Measurements from ENCODE around the gene ERGIC1.
"Not testable (repeated sequence)": the region's sequence is repeated elsewhere in the genome, so short reads cannot be mapped to it uniquely, and the experiment has no call there.

ERGIC1 gene

GRCh38 chr5:172845576-172845975 lies 11.5 kb downstream of the ERGIC1 start:
- Mint-ChIP-seq H3K27ac (no peak overlapping the region), H3K36me3 (ENCODE audit: low read depth) (peaks cover 16% of the 10 kb centered on the region), H3K4me3 (no peak overlapping the region), H3K4me1 (ENCODE audit: low read depth) (peaks cover 59% of the 10 kb centered on the region), H3K27me3 (no peaks in the 10 kb centered on the region), H3K9me3 (no peaks in the 10 kb centered on the region)

GRCh38 chr5:172846249-172846648 lies 12.2 kb downstream of the ERGIC1 start:
- Mint-ChIP-seq H3K4me1 (ENCODE audit: low read depth) (peaks cover 61% of the 10 kb centered on the region), H3K27me3 (no peaks in the 10 kb centered on the region), H3K27ac (no peak overlapping the region), H3K9me3 (no peaks in the 10 kb centered on the region), H3K4me3 (no peak overlapping the region), H3K36me3 (ENCODE audit: low read depth) (peaks cover 16% of the 10 kb centered on the region)

GRCh38 chr5:172846677-172847076 lies 12.6 kb downstream of the ERGIC1 start:
- Mint-ChIP-seq H3K27ac (no peak overlapping the region), H3K36me3 (ENCODE audit: low read depth) (peaks cover 16% of the 10 kb centered on the region), H3K27me3 (no peaks in the 10 kb centered on the region), H3K4me1 (ENCODE audit: low read depth) (peaks cover 63% of the 10 kb centered on the region), H3K9me3 (no peaks in the 10 kb centered on the region), H3K4me3 (no peak overlapping the region)

- H3K27ac Mint-ChIP-seq; H3K27me3 Mint-ChIP-seq; H3K4me3 Mint-ChIP-seq; H3K36me3 Mint-ChIP-seq (ENCODE audit: low read depth); H3K9me3 Mint-ChIP-seq: not testable (repeated sequence)
- peaks cover 69% of the 10 kb centered on the region for H3K4me1 Mint-ChIP-seq (ENCODE audit: low read depth)
Observed at GRCh38 chr5:172847584-172847983, 13.5 kb downstream of the ERGIC1 start.

- Mint-ChIP-seq H3K4me3 (no peak overlapping the region), H3K27ac (no peak overlapping the region), H3K27me3 (no peaks in the 10 kb centered on the region)
Observed at GRCh38 chr5:172848419-172848818, 14.4 kb downstream of the ERGIC1 start.

GRCh38 chr5:172849606-172850453 lies 15.8 kb downstream of the ERGIC1 start:
- no peak overlapping the region for H3K4me3 Mint-ChIP-seq
- H3K4me1 Mint-ChIP-seq (ENCODE audit: low read depth) = peaks cover 83% of the 10 kb centered on the region
- H3K36me3 Mint-ChIP-seq (ENCODE audit: low read depth) = no peaks in the 10 kb centered on the region
- H3K27me3 Mint-ChIP-seq = no peaks in the 10 kb centered on the region
- H3K27ac Mint-ChIP-seq = peak overlapping the region; percentile 6
- H3K9me3 Mint-ChIP-seq = no peaks in the 10 kb centered on the region

More at GRCh38 chr5:172848419-172848818, 14.4 kb downstream of the ERGIC1 start:
- peaks cover 1% of the 10 kb centered on the region for H3K36me3 Mint-ChIP-seq (ENCODE audit: low read depth)
- peaks cover 73% of the 10 kb centered on the region for H3K4me1 Mint-ChIP-seq (ENCODE audit: low read depth)
- H3K9me3 Mint-ChIP-seq = no peaks in the 10 kb centered on the region

GRCh38 chr5:172850454-172850797 lies 16.4 kb downstream of the ERGIC1 start:
- Mint-ChIP-seq H3K36me3 (ENCODE audit: low read depth) (no peaks in the 10 kb centered on the region), H3K9me3 (no peaks in the 10 kb centered on the region), H3K27me3 (no peaks in the 10 kb centered on the region), H3K4me3 (no peak overlapping the region), H3K27ac (no peak overlapping the region), H3K4me1 (ENCODE audit: low read depth) (peaks cover 82% of the 10 kb centered on the region)

- Mint-ChIP-seq H3K4me1 (ENCODE audit: low read depth) (peaks cover 79% of the 10 kb centered on the region), H3K27ac (peak overlapping the region; percentile 17)
- H3K4me3 Mint-ChIP-seq; H3K9me3 Mint-ChIP-seq; H3K27me3 Mint-ChIP-seq; H3K36me3 Mint-ChIP-seq (ENCODE audit: low read depth): not testable (repeated sequence)
Observed at GRCh38 chr5:172851254-172851653, 17.2 kb downstream of the ERGIC1 start.

- Mint-ChIP-seq H3K27me3 (no peaks in the 10 kb centered on the region), H3K27ac (peak overlapping the region; percentile 77), H3K9me3 (no peaks in the 10 kb centered on the region), H3K4me1 (ENCODE audit: low read depth) (peaks cover 78% of the 10 kb centered on the region), H3K4me3 (no peak overlapping the region), H3K36me3 (ENCODE audit: low read depth) (no peaks in the 10 kb centered on the region)
Observed at GRCh38 chr5:172852490-172853354, 18.7 kb downstream of the ERGIC1 start.

GRCh38 chr5:172853355-172853975 lies 19.4 kb downstream of the ERGIC1 start:
- H3K36me3 Mint-ChIP-seq (ENCODE audit: low read depth) = no peaks in the 10 kb centered on the region
- peak overlapping the region; percentile 67 for H3K27ac Mint-ChIP-seq
- no peaks in the 10 kb centered on the region for H3K9me3 Mint-ChIP-seq
- H3K4me3 Mint-ChIP-seq = no peak overlapping the region
- H3K4me1 Mint-ChIP-seq (ENCODE audit: low read depth) = peaks cover 72% of the 10 kb centered on the region
- no peaks in the 10 kb centered on the region for H3K27me3 Mint-ChIP-seq

GRCh38 chr5:172854451-172854871 lies 20.4 kb downstream of the ERGIC1 start:
- no peaks in the 10 kb centered on the region for H3K36me3 Mint-ChIP-seq (ENCODE audit: low read depth)
- no peaks in the 10 kb centered on the region for H3K9me3 Mint-ChIP-seq
- H3K4me3 Mint-ChIP-seq = no peak overlapping the region
- no peaks in the 10 kb centered on the region for H3K27me3 Mint-ChIP-seq
- H3K27ac Mint-ChIP-seq = peak overlapping the region; percentile 67
- peaks cover 66% of the 10 kb centered on the region for H3K4me1 Mint-ChIP-seq (ENCODE audit: low read depth)

GRCh38 chr5:172854971-172855370 lies 20.9 kb downstream of the ERGIC1 start:
- Mint-ChIP-seq H3K9me3 (no peaks in the 10 kb centered on the region), H3K36me3 (ENCODE audit: low read depth) (no peaks in the 10 kb centered on the region), H3K27me3 (no peaks in the 10 kb centered on the region), H3K4me3 (no peak overlapping the region), H3K27ac (peak overlapping the region; percentile 67), H3K4me1 (ENCODE audit: low read depth) (peaks cover 61% of the 10 kb centered on the region)

GRCh38 chr5:172855597-172856292 lies 21.7 kb downstream of the ERGIC1 start:
- no peak overlapping the region for H3K27ac Mint-ChIP-seq
- H3K4me3 Mint-ChIP-seq = no peak overlapping the region
- H3K4me1 Mint-ChIP-seq (ENCODE audit: low read depth) = peaks cover 55% of the 10 kb centered on the region
- H3K27me3 Mint-ChIP-seq = no peaks in the 10 kb centered on the region
- H3K9me3 Mint-ChIP-seq = no peaks in the 10 kb centered on the region
- H3K36me3 Mint-ChIP-seq (ENCODE audit: low read depth) = no peaks in the 10 kb centered on the region

GRCh38 chr5:172856336-172856735 lies 22.3 kb downstream of the ERGIC1 start:
- H3K27me3 Mint-ChIP-seq = no peaks in the 10 kb centered on the region
- H3K36me3 Mint-ChIP-seq (ENCODE audit: low read depth) = no peaks in the 10 kb centered on the region
- no peak overlapping the region for H3K4me3 Mint-ChIP-seq
- peaks cover 58% of the 10 kb centered on the region for H3K4me1 Mint-ChIP-seq (ENCODE audit: low read depth)
- H3K9me3 Mint-ChIP-seq = no peaks in the 10 kb centered on the region
- H3K27ac Mint-ChIP-seq = no peak overlapping the region
